Astrocyte (in vitro differentiated cells and primary cell): Measurements from ENCODE around the gene ANKRD11. TPM values are rescaled to one million over a fixed set of nuclear protein-coding genes. Genes with fewer than 3 reads are reported as not detected.

Experiments
- DNase-seq: peaks from one replicate; pipeline ENCODE4 v3.0.0-alpha.2; 2010; ENCODE audit warnings: low read depth
- FAIRE-seq: peaks from 2 replicates; lab custom pipeline; 2011; peaks lifted over from hg19 to GRCh38; lab: Jason Lieb, UNC
- H2AFZ ChIP-seq: 2 replicates; pipeline ENCODE4 v1.6.0; 2012; ENCODE audit warnings: low read depth, low read length, inconsistent platforms
- H3K27ac ChIP-seq: 2 replicates; pipeline ENCODE4 v1.5.1; 2011; ENCODE audit warnings: low read depth, low read length, inconsistent platforms
- H3K27me3 ChIP-seq: 2 replicates; pipeline ENCODE4 v1.6.0; 2011; ENCODE audit warnings: low read length, inconsistent platforms; ENCODE audit not compliant: insufficient read depth
- H3K36me3 ChIP-seq: 2 replicates; pipeline ENCODE4 v1.5.1; 2011; ENCODE audit warnings: low read length, inconsistent platforms; ENCODE audit not compliant: insufficient read depth
- H3K4me1 ChIP-seq: 2 replicates; pipeline ENCODE4 v1.5.1; 2011; ENCODE audit warnings: low read length, inconsistent platforms; ENCODE audit not compliant: insufficient read depth
- H3K4me2 ChIP-seq: 2 replicates; pipeline ENCODE4 v1.6.0; 2012; ENCODE audit warnings: low read length, inconsistent platforms
- H3K4me3 ChIP-seq: 2 replicates; pipeline ENCODE4 v1.5.1; 2011; ENCODE audit warnings: low read depth, mild to moderate bottlenecking, low read length, inconsistent platforms; ENCODE audit not compliant: insufficient read depth
- H3K79me2 ChIP-seq: 2 replicates; pipeline ENCODE4 v1.6.0; 2012; ENCODE audit warnings: mild to moderate bottlenecking, low read length, inconsistent platforms; ENCODE audit not compliant: insufficient read depth
- H3K9ac ChIP-seq: 2 replicates; pipeline ENCODE4 v1.6.0; 2012; ENCODE audit warnings: mild to moderate bottlenecking, low read length, inconsistent platforms
- H3K9me3 ChIP-seq: 2 replicates; pipeline ENCODE4 v1.5.1; 2012; ENCODE audit warnings: low read depth, mild to moderate bottlenecking, low read length, inconsistent platforms; ENCODE audit not compliant: insufficient read depth
- H4K20me1 ChIP-seq: 2 replicates; pipeline ENCODE4 v1.6.0; 2012; ENCODE audit warnings: low read length, inconsistent platforms; ENCODE audit not compliant: insufficient read depth
- H3K27ac Mint-ChIP-seq: one replicate; pipeline ENCODE4 v1.8.0; 2021; ENCODE audit warnings: mild to moderate bottlenecking, mixed read lengths; ENCODE audit not compliant: unreplicated experiment
- H3K27me3 Mint-ChIP-seq: one replicate; pipeline ENCODE4 v1.8.0; 2021; ENCODE audit warnings: low read depth, mixed read lengths; ENCODE audit not compliant: unreplicated experiment
- H3K36me3 Mint-ChIP-seq: one replicate; pipeline ENCODE4 v1.8.0; 2021; ENCODE audit warnings: low read depth, mixed read lengths; ENCODE audit not compliant: unreplicated experiment
- H3K4me1 Mint-ChIP-seq: one replicate; pipeline ENCODE4 v1.8.0; 2021; ENCODE audit warnings: low read depth, mixed read lengths; ENCODE audit not compliant: unreplicated experiment
- H3K4me3 Mint-ChIP-seq: one replicate; pipeline ENCODE4 v1.8.0; 2021; ENCODE audit warnings: mild to moderate bottlenecking, moderate library complexity, mixed read lengths; ENCODE audit not compliant: unreplicated experiment
- H3K9me3 Mint-ChIP-seq: one replicate; pipeline ENCODE4 v1.8.0; 2021; ENCODE audit warnings: mild to moderate bottlenecking, mixed read lengths; ENCODE audit not compliant: unreplicated experiment
- CTCF ChIP-seq: IDR thresholded peaks from 2 replicates; pipeline ENCODE4 v1.5.1; 2011; ENCODE audit warnings: low read depth, mild to moderate bottlenecking, inconsistent platforms, low read length, moderate library complexity; ENCODE audit not compliant: insufficient read depth
- EZH2 ChIP-seq: IDR thresholded peaks from 2 replicates; pipeline ENCODE4 v1.6.1; 2012; ENCODE audit warnings: mild to moderate bottlenecking, low read length, inconsistent platforms; ENCODE audit not compliant: insufficient read depth
- total RNA-seq: library from RNA; stranded (reverse); gene quantifications from 2 replicates; pipeline ENCODE4 v1.2.1, GENCODE V29; 2021

The ANKRD11 gene
- total RNA-seq, 1 donor from 2014 or later = 213 TPM

- H3K27ac ChIP-seq = no peak overlapping the region
- H2AFZ ChIP-seq = no peak overlapping the region
- no peaks in the 10 kb centered on the region for H3K27me3 ChIP-seq
- peaks cover 4% of the 10 kb centered on the region for H3K36me3 ChIP-seq
- H3K79me2 ChIP-seq = peaks cover 96% of the 10 kb centered on the region
- no peak overlapping the region for H3K9ac ChIP-seq
- H3K4me2 ChIP-seq = no peak overlapping the region
- Mint-ChIP-seq H3K27ac (no peak overlapping the region), H3K4me3 (no peak overlapping the region), H3K9me3 (no peaks in the 10 kb centered on the region), H3K27me3 (no peaks in the 10 kb centered on the region), H3K4me1 (peaks cover 58% of the 10 kb centered on the region), H3K36me3 (peaks cover 15% of the 10 kb centered on the region)
- H3K4me1 ChIP-seq = peaks cover 23% of the 10 kb centered on the region
- H3K9me3 ChIP-seq = no peaks in the 10 kb centered on the region
- FAIRE-seq (no peak), DNase-seq (no peak)
- TF ChIP-seq CTCF (no peak), EZH2 (no peak)
- H4K20me1 ChIP-seq = peaks cover 98% of the 10 kb centered on the region
- no peak overlapping the region for H3K4me3 ChIP-seq
Observed at GRCh38 chr16:89357055-89357816, 133.1 kb downstream of the ANKRD11 start.

DNA sequence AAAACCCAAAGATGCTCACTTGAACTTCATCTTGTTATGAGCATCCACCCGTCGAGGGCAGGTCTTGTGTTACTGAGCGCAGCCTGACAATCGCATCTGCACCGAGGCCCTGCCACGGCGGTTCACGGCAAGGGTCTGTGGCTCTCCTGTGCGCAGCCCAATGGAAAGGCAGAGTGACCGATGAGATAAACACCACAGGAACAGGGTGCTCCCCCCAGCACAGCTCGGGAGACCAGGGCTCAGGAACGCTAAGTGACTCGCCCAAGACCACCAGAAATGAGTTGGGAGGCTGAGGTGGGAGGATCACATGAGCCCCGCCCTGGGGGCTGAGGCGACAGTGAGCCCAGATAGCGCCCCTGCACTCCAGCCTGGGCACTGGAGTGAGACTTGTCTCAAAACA lies 134.7 kb downstream of the ANKRD11 start:
- Histone ChIP-seq H4K20me1 (peaks cover 98% of the 10 kb centered on the region), H3K4me1 (peaks cover 10% of the 10 kb centered on the region), H3K27me3 (no peaks in the 10 kb centered on the region), H3K79me2 (peaks cover 96% of the 10 kb centered on the region), H2AFZ (no peak overlapping the region), H3K9me3 (no peaks in the 10 kb centered on the region), H3K4me2 (no peak overlapping the region), H3K9ac (no peak overlapping the region), H3K27ac (no peak overlapping the region), H3K36me3 (peaks cover 4% of the 10 kb centered on the region), H3K4me3 (no peak overlapping the region)
- Mint-ChIP-seq H3K4me1 (peaks cover 57% of the 10 kb centered on the region), H3K36me3 (peaks cover 19% of the 10 kb centered on the region), H3K27me3 (no peaks in the 10 kb centered on the region), H3K4me3 (no peak overlapping the region), H3K9me3 (no peaks in the 10 kb centered on the region), H3K27ac (no peak overlapping the region)
- DNase-seq (no peak), FAIRE-seq (no peak)
- TF ChIP-seq CTCF (no peak), EZH2 (no peak)

DNA sequence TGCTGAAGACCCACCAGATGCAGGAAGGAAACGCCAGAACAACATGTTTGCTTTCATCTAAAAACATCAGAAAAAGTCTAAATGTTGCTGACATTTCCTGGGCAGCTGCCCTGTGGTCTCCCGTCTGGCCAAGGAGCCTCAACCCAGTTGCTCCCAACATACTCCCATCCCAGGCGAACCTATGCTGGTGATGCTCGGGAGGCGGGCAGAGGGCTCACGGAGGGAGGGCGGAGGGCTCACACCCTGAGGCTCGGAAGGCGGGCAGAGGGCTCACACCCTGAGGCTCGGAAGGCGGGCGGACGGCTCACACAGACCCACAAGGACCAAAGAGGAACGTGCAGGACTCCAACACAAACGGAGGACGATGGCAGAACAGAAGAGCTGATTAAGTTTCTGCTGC lies 135.4 kb downstream of the ANKRD11 start:
- H2AFZ ChIP-seq = no peak overlapping the region
- Mint-ChIP-seq H3K27ac (no peak overlapping the region), H3K27me3 (no peaks in the 10 kb centered on the region), H3K36me3 (peaks cover 20% of the 10 kb centered on the region), H3K4me1 (peaks cover 56% of the 10 kb centered on the region), H3K4me3 (no peak overlapping the region), H3K9me3 (no peaks in the 10 kb centered on the region)
- H4K20me1 ChIP-seq = peaks cover 98% of the 10 kb centered on the region
- H3K27ac ChIP-seq = no peak overlapping the region
- H3K9me3 ChIP-seq = no peaks in the 10 kb centered on the region
- H3K36me3 ChIP-seq = no peaks in the 10 kb centered on the region
- H3K79me2 ChIP-seq = peaks cover 96% of the 10 kb centered on the region
- no peak overlapping the region for H3K9ac ChIP-seq
- FAIRE-seq (no peak), DNase-seq (no peak)
- H3K4me3 ChIP-seq = no peak overlapping the region
- no peak overlapping the region for H3K4me2 ChIP-seq
- H3K27me3 ChIP-seq = no peaks in the 10 kb centered on the region
- TF ChIP-seq EZH2 (no peak), CTCF (no peak)
- peaks cover 8% of the 10 kb centered on the region for H3K4me1 ChIP-seq
